ENCODE measurements around the gene SLC2A9.

SLC2A9 gene

DNA sequence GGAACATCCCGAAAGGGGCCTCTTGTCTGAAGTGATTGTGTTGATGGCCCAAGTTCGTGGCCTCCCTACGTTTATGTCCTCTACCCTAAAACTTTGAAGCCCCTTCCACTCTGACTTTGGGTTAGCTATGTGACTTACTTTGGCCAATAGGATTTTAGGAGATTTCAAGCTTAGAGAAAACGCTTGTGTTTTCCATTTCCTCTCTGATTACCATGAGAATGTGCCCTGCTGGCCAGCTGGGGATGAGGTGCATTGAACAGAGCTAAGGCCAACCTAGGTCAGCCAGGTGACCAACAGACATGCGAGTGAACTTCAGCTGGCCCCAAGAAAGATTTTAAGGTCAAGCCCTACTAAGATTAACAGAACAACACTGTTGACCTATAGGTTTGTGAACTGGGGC lies 82.4 kb downstream of the SLC2A9 start:
- no peak overlapping the region for H3K4me3 ChIP-seq (ENCODE audit: control insufficient read depth, low read depth, low read length)
- DNase-seq (ENCODE audit: low read depth), result no peak
- TF ChIP-seq, protein P1, sequence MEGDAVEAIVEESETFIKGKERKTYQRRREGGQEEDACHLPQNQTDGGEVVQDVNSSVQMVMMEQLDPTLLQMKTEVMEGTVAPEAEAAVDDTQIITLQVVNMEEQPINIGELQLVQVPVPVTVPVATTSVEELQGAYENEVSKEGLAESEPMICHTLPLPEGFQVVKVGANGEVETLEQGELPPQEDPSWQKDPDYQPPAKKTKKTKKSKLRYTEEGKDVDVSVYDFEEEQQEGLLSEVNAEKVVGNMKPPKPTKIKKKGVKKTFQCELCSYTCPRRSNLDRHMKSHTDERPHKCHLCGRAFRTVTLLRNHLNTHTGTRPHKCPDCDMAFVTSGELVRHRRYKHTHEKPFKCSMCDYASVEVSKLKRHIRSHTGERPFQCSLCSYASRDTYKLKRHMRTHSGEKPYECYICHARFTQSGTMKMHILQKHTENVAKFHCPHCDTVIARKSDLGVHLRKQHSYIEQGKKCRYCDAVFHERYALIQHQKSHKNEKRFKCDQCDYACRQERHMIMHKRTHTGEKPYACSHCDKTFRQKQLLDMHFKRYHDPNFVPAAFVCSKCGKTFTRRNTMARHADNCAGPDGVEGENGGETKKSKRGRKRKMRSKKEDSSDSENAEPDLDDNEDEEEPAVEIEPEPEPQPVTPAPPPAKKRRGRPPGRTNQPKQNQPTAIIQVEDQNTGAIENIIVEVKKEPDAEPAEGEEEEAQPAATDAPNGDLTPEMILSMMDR (IDR thresholded peaks at IDR 0.05; ENCODE audit: control insufficient read depth, insufficient read depth, low read depth, low read length, missing control alignments), result no peak

DNA sequence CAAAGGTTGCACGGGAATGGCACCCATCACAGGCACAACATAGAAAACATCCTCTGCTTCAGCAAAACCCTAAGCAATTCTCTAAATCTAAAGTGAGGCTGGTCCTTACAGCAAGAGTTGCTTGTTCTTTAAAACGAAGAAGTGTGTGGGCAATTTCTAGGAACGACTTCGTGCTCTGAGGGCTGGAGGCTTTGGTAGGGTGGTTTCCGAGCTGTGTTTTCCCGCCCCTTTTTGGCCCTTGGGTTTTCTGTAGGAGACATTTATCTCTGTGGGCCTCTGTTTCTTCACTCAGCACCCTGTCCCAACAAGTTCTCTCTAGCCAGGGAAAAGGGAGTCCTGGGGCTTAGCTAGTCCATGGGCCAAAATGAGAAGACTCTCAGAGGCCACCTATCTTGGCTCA lies 84.2 kb downstream of the SLC2A9 start:
- DNase-seq (ENCODE audit: low read depth), result no peak
- TF ChIP-seq, protein P1 (IDR thresholded peaks at IDR 0.05; ENCODE audit: control insufficient read depth, insufficient read depth, low read depth, low read length, missing control alignments), result no peak
- no peak overlapping the region for H3K4me3 ChIP-seq (ENCODE audit: control insufficient read depth, low read depth, low read length)

- DNase-seq (ENCODE audit: low read depth), result no peak
- no peak overlapping the region for H3K4me3 ChIP-seq (ENCODE audit: control insufficient read depth, low read depth, low read length)
- TF ChIP-seq, protein P1 (IDR thresholded peaks at IDR 0.05; ENCODE audit: control insufficient read depth, insufficient read depth, low read depth, low read length, missing control alignments), result no peak
Measured at GRCh38 chr4:9936129-9936644, 85.1 kb downstream of the SLC2A9 start.

GRCh38 chr4:9933956-9934355 lies 87.3 kb downstream of the SLC2A9 start:
- DNase-seq (ENCODE audit: low read depth), result no peak
- H3K4me3 ChIP-seq (ENCODE audit: control insufficient read depth, low read depth, low read length), result no peak overlapping the region
- TF ChIP-seq, protein P1 (IDR thresholded peaks at IDR 0.05; ENCODE audit: control insufficient read depth, insufficient read depth, low read depth, low read length, missing control alignments), result no peak

- no peak for DNase-seq (ENCODE audit: low read depth)
- H3K4me3 ChIP-seq (ENCODE audit: control insufficient read depth, low read depth, low read length), result no peak overlapping the region
- TF ChIP-seq, protein P1 (IDR thresholded peaks at IDR 0.05; ENCODE audit: control insufficient read depth, insufficient read depth, low read depth, low read length, missing control alignments), result no peak
Measured at GRCh38 chr4:9933184-9933583, 88.1 kb downstream of the SLC2A9 start.

- DNase-seq (ENCODE audit: low read depth), result no peak
- TF ChIP-seq, protein P1 (IDR thresholded peaks at IDR 0.05; ENCODE audit: control insufficient read depth, insufficient read depth, low read depth, low read length, missing control alignments), result no peak
- no peak overlapping the region for H3K4me3 ChIP-seq (ENCODE audit: control insufficient read depth, low read depth, low read length)
Measured at GRCh38 chr4:9932771-9933170, 88.5 kb downstream of the SLC2A9 start.

DNA sequence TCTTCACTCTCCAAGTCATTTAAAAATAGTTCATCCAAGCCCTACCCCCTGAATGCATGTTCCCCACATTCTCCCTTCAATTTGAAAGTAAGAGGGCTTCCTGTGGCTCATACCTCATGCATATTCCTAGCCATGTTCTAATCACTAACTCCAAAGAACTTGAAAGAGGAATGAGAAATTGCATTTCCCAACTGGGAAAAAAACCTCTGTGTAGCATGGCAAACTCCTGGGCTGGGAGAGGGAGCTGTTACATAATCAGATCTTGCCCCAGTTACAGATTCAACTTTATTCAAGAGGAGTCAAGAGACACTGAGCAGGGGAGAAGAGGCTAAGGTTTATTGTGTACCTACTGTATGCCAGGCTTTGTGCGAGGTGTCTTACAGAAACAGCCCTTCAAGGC lies 90.2 kb downstream of the SLC2A9 start:
- TF ChIP-seq, protein P1 (IDR thresholded peaks at IDR 0.05; ENCODE audit: control insufficient read depth, insufficient read depth, low read depth, low read length, missing control alignments), result no peak
- H3K4me3 ChIP-seq (ENCODE audit: control insufficient read depth, low read depth, low read length), result no peak overlapping the region
- DNase-seq (ENCODE audit: low read depth), result no peak

Measured in AG09309 (cell line).